ENCODE measurements around the gene RIN3.

The RIN3 gene

DNA sequence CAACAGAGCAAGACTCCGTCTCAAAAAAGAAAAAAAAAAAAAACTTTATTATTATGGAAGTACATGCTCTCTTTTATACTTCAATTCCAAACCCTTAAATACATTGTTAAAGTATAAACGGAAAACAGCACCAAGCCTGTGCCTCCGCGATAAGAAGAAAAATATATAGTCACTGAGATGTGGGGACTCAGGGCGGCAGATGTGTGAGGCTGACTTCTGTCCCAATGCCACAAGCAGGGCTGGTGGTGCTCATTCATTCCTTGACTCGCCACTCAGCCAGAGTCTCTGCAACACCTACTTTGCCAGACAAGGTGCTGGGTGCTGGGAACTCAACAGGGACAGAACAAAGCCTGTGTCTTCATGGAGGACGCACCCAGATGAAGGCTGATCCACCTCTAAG, 221.0 kb downstream of the RIN3 start:
- in situ Hi-C loops (cut with HindIII; ENCODE audit: low sequenced_read_pairs): no loop called here
- TF ChIP-seq, protein P1, sequence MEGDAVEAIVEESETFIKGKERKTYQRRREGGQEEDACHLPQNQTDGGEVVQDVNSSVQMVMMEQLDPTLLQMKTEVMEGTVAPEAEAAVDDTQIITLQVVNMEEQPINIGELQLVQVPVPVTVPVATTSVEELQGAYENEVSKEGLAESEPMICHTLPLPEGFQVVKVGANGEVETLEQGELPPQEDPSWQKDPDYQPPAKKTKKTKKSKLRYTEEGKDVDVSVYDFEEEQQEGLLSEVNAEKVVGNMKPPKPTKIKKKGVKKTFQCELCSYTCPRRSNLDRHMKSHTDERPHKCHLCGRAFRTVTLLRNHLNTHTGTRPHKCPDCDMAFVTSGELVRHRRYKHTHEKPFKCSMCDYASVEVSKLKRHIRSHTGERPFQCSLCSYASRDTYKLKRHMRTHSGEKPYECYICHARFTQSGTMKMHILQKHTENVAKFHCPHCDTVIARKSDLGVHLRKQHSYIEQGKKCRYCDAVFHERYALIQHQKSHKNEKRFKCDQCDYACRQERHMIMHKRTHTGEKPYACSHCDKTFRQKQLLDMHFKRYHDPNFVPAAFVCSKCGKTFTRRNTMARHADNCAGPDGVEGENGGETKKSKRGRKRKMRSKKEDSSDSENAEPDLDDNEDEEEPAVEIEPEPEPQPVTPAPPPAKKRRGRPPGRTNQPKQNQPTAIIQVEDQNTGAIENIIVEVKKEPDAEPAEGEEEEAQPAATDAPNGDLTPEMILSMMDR (IDR thresholded peaks at IDR 0.05; ENCODE audit: low read depth, low read length): no peak
- no peak overlapping the region for H3K4me3 ChIP-seq (ENCODE audit: low read depth, low read length)
- DNase-seq (ENCODE audit: low read depth, low spot score): no peak

DNA sequence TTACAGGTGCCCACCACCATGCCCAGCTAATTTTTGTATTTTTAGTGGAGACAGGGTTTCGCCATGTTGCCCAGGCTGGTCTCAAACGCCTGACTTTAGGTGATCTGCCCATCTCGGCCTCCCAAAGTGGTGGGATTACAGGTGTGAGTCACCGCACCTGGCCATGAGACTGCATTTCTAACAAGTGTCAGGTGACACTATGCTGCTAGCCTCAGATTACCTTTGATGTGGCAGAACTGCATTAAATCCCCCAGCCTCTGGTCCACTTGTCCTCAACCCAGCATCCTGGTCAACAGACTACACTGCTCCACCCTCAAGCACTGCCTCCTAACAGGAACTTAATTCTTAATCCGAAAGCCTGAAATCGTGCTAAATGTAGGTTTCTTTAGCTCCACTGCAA, 221.8 kb downstream of the RIN3 start:
- TF ChIP-seq, protein P1 (IDR thresholded peaks at IDR 0.05; ENCODE audit: low read depth, low read length): no peak
- in situ Hi-C loops (cut with HindIII; ENCODE audit: low sequenced_read_pairs): no loop called here
- no peak overlapping the region for H3K4me3 ChIP-seq (ENCODE audit: low read depth, low read length)
- DNase-seq (ENCODE audit: low read depth, low spot score): no peak

GRCh38 chr14:92737206-92737605, 223.6 kb downstream of the RIN3 start:
- TF ChIP-seq, protein P1 (IDR thresholded peaks at IDR 0.05; ENCODE audit: low read depth, low read length): no peak
- no peak for DNase-seq (ENCODE audit: low read depth, low spot score)
- in situ Hi-C loops (cut with HindIII; ENCODE audit: low sequenced_read_pairs): no loop called here
- H3K4me3 ChIP-seq (ENCODE audit: low read depth, low read length): no peak overlapping the region

DNA sequence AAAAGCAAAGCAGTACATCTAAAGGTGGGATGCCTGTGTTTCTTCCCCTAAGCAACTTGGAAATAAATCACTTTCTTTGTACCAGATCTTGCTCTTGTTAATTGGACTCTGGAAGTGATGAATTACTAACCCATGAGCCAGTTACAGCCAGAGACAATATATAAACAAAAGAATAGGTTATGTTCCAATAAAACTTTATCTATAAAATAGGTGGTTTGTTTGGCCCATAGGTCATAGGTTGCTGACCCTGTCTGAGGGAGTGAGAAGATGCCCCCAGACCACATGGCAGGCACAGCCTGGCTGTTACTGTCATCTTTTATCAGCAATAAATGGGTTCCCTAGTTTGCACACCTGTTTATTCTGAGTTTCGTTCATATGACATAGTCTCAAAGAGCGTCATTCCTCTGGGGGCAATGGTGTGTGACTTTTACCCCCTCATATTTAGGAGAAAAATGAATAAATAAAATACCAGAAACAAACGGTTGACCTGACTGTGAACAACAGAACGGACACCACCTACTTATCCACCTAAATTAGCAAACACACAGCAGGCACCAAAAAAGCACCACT, 224.1 kb downstream of the RIN3 start:
- TF ChIP-seq, protein P1 (IDR thresholded peaks at IDR 0.05; ENCODE audit: low read depth, low read length): no peak
- no peak overlapping the region for H3K4me3 ChIP-seq (ENCODE audit: low read depth, low read length)
- in situ Hi-C loops (cut with HindIII; ENCODE audit: low sequenced_read_pairs): no loop called here
- DNase-seq (ENCODE audit: low read depth, low spot score): no peak
